WERI-Rb-1 (cell line): ENCODE measurements around the gene ABCA4.

ENCODE experiments used
- DNase-seq: peaks from one replicate; pipeline ENCODE4 v3.0.0-alpha.2; 2020
- H3K27ac ChIP-seq: fragments of 250-450 bp; sonication (Bioruptor Pico); 2 replicates; pipeline ENCODE4 v1.5.1; 2020; ENCODE audit warnings: mild to moderate bottlenecking, moderate library complexity
- H3K27me3 ChIP-seq: fragments of 250-450 bp; sonication (Bioruptor Pico); 2 replicates; pipeline ENCODE4 v1.5.1; 2021; ENCODE audit warnings: mild to moderate bottlenecking, low read depth, moderate library complexity; ENCODE audit not compliant: insufficient read depth, severe bottlenecking
- H3K36me3 ChIP-seq: fragments of 250-450 bp; sonication (Bioruptor Pico); 2 replicates; pipeline ENCODE4 v1.5.1; 2020; ENCODE audit warnings: mild to moderate bottlenecking, moderate library complexity
- H3K4me3 ChIP-seq: 2 replicates; pipeline ENCODE4 v1.5.1; 2011; ENCODE audit warnings: low read depth, mild to moderate bottlenecking, control low read depth, low read length
- H3K9me3 ChIP-seq: fragments of 250-450 bp; sonication (Bioruptor Pico); 2 replicates; pipeline ENCODE4 v1.5.1; 2021; ENCODE audit warnings: mild to moderate bottlenecking, moderate library complexity; ENCODE audit not compliant: severe bottlenecking
- TF ChIP-seq, protein P1 (sequence below): IDR thresholded peaks from 2 replicates; pipeline ENCODE4 v1.5.1; 2011; ENCODE audit warnings: low read depth, mild to moderate bottlenecking, control low read depth, inconsistent platforms, low read length

ABCA4 gene

DNA sequence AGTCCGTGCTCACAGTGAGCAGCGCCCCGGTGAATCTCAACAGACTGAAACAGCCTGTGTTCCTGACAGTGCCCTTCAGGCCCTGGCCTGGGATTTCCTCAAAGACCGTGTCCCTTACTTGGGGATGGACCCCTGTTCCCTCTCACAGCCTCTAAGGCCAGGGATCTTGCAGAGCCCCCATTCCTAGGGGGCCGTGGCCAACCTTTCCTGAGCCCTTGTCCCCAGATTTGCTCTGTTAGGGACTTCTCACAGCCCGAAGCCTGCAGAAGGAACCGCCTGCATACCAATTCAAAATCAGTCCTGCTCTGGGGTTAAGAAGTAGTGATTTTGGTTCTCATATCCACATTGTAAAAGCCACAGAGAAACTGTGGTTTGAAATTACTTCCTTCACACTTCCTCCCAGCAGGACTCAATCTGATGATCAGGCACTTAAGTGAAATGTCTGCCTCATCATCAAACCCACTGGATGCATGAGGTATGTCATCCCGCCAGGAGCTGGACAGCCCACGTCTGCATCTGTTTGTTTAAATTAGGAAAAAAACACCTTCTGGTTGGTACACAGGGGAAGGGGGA lies 14.9 kb downstream of the ABCA4 start:
- H3K27me3 ChIP-seq = no peaks in the 10 kb centered on the region
- H3K27ac ChIP-seq = no peak overlapping the region
- no peaks in the 10 kb centered on the region for H3K9me3 ChIP-seq
- H3K4me3 ChIP-seq = no peak overlapping the region
- DNase-seq = no peak
- TF ChIP-seq, protein P1, sequence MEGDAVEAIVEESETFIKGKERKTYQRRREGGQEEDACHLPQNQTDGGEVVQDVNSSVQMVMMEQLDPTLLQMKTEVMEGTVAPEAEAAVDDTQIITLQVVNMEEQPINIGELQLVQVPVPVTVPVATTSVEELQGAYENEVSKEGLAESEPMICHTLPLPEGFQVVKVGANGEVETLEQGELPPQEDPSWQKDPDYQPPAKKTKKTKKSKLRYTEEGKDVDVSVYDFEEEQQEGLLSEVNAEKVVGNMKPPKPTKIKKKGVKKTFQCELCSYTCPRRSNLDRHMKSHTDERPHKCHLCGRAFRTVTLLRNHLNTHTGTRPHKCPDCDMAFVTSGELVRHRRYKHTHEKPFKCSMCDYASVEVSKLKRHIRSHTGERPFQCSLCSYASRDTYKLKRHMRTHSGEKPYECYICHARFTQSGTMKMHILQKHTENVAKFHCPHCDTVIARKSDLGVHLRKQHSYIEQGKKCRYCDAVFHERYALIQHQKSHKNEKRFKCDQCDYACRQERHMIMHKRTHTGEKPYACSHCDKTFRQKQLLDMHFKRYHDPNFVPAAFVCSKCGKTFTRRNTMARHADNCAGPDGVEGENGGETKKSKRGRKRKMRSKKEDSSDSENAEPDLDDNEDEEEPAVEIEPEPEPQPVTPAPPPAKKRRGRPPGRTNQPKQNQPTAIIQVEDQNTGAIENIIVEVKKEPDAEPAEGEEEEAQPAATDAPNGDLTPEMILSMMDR = no peak
- peaks cover 13% of the 10 kb centered on the region for H3K36me3 ChIP-seq

GRCh38 chr1:94105581-94105952 lies 15.4 kb downstream of the ABCA4 start:
- Histone ChIP-seq H3K27ac (no peak overlapping the region), H3K36me3 (peaks cover 14% of the 10 kb centered on the region), H3K27me3 (no peaks in the 10 kb centered on the region), H3K4me3 (no peak overlapping the region), H3K9me3 (no peaks in the 10 kb centered on the region)
- DNase-seq = no peak
- TF ChIP-seq, protein P1 = no peak

DNA sequence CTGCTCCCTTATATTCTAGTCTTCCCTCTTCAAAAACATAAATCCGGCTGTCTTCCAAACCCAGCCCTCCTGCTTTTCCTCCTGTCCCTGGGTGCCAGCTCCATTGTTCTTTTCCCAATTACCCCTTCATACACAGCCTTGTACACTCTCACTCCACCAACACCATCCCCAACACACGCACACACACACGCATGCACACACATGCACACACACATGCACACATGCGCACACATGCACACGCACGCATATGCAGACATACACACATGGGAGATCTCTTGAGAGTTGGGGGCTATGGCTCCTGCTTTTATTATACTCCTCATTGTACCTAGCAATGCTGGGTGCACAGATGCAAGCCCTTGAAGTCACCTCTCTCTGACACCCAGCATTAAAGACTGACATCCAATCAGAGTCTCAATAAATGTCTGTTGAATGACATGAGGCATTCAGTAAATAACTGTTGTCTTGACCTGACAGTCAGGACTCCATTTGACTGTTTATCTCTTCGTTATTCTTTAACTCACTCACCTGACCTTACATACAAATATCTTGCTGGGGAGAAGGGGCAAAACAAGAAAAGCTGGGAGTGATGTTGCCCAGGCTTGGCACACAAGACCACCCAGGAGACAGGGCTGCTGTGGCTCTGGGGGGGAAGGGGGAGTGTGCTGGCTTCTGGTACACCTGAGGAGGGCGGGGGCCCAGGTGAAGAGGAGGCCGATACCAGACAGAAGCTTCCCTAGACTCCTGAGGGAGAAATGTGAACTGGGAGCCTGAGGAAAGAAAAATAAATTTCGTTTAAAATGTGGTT lies 16.0 kb downstream of the ABCA4 start:
- DNase-seq = no peak
- no peak overlapping the region for H3K27ac ChIP-seq
- no peaks in the 10 kb centered on the region for H3K9me3 ChIP-seq
- no peak overlapping the region for H3K4me3 ChIP-seq
- TF ChIP-seq, protein P1 = no peak
- H3K36me3 ChIP-seq = peaks cover 15% of the 10 kb centered on the region
- no peaks in the 10 kb centered on the region for H3K27me3 ChIP-seq

- H3K36me3 ChIP-seq = peaks cover 15% of the 10 kb centered on the region
- TF ChIP-seq, protein P1 = no peak
- H3K27me3 ChIP-seq = no peaks in the 10 kb centered on the region
- DNase-seq = no peak
- no peaks in the 10 kb centered on the region for H3K9me3 ChIP-seq
- no peak overlapping the region for H3K4me3 ChIP-seq
- no peak overlapping the region for H3K27ac ChIP-seq
These were observed 16.7 kb downstream of the ABCA4 start for GRCh38 chr1:94104127-94104684.

- TF ChIP-seq, protein P1 = no peak
- peaks cover 18% of the 10 kb centered on the region for H3K36me3 ChIP-seq
- 0 out of 2 replicates have a peak overlapping the region, but pooled peaks have one; percentile 29 for H3K27ac ChIP-seq
- no peaks in the 10 kb centered on the region for H3K27me3 ChIP-seq
- H3K9me3 ChIP-seq = no peaks in the 10 kb centered on the region
- DNase-seq = peak; percentile 38
- no peak overlapping the region for H3K4me3 ChIP-seq
These were observed 17.3 kb downstream of the ABCA4 start for GRCh38 chr1:94103608-94104007.
